HepG2 (cell line): Measurements from ENCODE around the gene SCGB1D2. TPM values are rescaled to one million over a fixed set of nuclear protein-coding genes. Genes with fewer than 3 reads are reported as not detected.
A peak's percentile ranks its signal among the peaks of the same experiment; 100 is the strongest.

ENCODE experiments used
- ATAC-seq: fragments of 200-7000 bp; cut with Tn5 transposase; 3 replicates; pipeline ENCODE4 v1.9.1; 2020; ENCODE audit warnings: mild to moderate bottlenecking, moderate library complexity
- BruUV-seq: library from RNA; stranded (reverse); fragments of 400-500 nt; replicated peaks from 2 replicates; lab custom pipeline; 2021; lab: Mats Ljungman, UMichigan
- CTCF ChIA-PET: fragments of 300-600 bp; formaldehyde crosslinking; extraction: SDS; loops from one replicate; lab custom pipeline; 2021; ENCODE audit warnings: low total read pairs, inconsistent platforms, low intra/inter-chr PET ratio; lab: Yijun Ruan, JAX
- POLR2A ChIA-PET: fragments of 350-600 bp; sonication (Branson Sonifier 250); formaldehyde crosslinking; loops from one replicate; lab custom pipeline; 2020; ENCODE audit warnings: antibody characterized with exemption, inconsistent platforms; lab: Yijun Ruan, JAX
- DNase-seq: peaks from one replicate; pipeline ENCODE4 v3.0.0-alpha.2; 2015; ENCODE audit warnings: low spot score
- FAIRE-seq: peaks from 3 replicates; lab custom pipeline; 2011; peaks lifted over from hg19 to GRCh38; lab: Jason Lieb, UNC
- H2AFZ ChIP-seq: one replicate; pipeline ENCODE4 v1.6.1; 2011; ENCODE audit warnings: low read length, inconsistent platforms
- H3K27ac ChIP-seq: fragments of 300-600 bp; 3 replicates; pipeline ENCODE4 v1.8.0; 2011; ENCODE audit warnings: mixed run types, mild to moderate bottlenecking, mixed read lengths, low read length, inconsistent platforms; ENCODE audit not compliant: insufficient read depth; ENCODE audit errors: extremely low read length
- H3K27me3 ChIP-seq, 2 experiments: fragments of 200-600 bp in 1 of 2; 2 replicates in 1 of 2; 3 replicates in 1 of 2; pipeline versions ENCODE4 v1.6.0 to v1.8.0; 2011; ENCODE audit warnings: low read length in 2 of 2, mild to moderate bottlenecking in 2 of 2, moderate library complexity in 2 of 2, inconsistent platforms in 1 of 2; ENCODE audit not compliant: insufficient read depth in 2 of 2, control insufficient read depth in 1 of 2
- H3K36me3 ChIP-seq, 2 experiments: fragments of 200-600 bp in 1 of 2; replicated peaks in 1 of 2; 2 replicates in 1 of 2; 3 replicates in 1 of 2; pipeline versions ENCODE4 v1.5.1 to v1.8.0; 2011; ENCODE audit warnings: low read length in 2 of 2, inconsistent platforms in 1 of 2; ENCODE audit not compliant: insufficient read depth in 2 of 2, control insufficient read depth in 1 of 2
- H3K4me1 ChIP-seq: 2 replicates; pipeline ENCODE4 v1.5.1; 2012; ENCODE audit warnings: low read length, inconsistent platforms; ENCODE audit not compliant: insufficient read depth
- H3K4me2 ChIP-seq: 2 replicates; pipeline ENCODE4 v1.6.0; 2011; ENCODE audit warnings: low read depth, low read length, inconsistent platforms
- H3K4me3 ChIP-seq, 3 experiments: fragments of 200-600 bp in 1 of 3; sonication (generic), shearing (Covaris generic) in 1 of 3; replicated peaks in 1 of 3; 2 replicates each; pipeline ENCODE4 v1.5.1; 2011 to 2016; ENCODE audit warnings: low read length in 3 of 3, inconsistent platforms in 2 of 3, low read depth in 2 of 3, mild to moderate bottlenecking in 2 of 3, control low read depth in 1 of 3, mixed read lengths in 1 of 3; ENCODE audit not compliant: insufficient read depth in 1 of 3
- H3K79me2 ChIP-seq: one replicate; pipeline ENCODE4 v1.6.1; 2011; ENCODE audit warnings: low read length, inconsistent platforms; ENCODE audit not compliant: insufficient read depth
- H3K9ac ChIP-seq: 2 replicates; pipeline ENCODE4 v1.6.0; 2011; ENCODE audit warnings: mild to moderate bottlenecking, low read depth, low read length, inconsistent platforms; ENCODE audit not compliant: insufficient read depth
- H3K9me3 ChIP-seq: 2 replicates; pipeline ENCODE4 v1.5.1; 2012; ENCODE audit warnings: mild to moderate bottlenecking, low read length
- H4K20me1 ChIP-seq: 2 replicates; pipeline ENCODE4 v1.6.0; 2011; ENCODE audit warnings: inconsistent platforms, mild to moderate bottlenecking, low read length, moderate library complexity; ENCODE audit not compliant: insufficient read depth
- RBM22 ChIP-seq: fragments of 200-400 bp; formaldehyde crosslinking; optimal IDR thresholded peaks from 2 replicates; pipeline ENCODE3; 2017; ENCODE audit warnings: mild to moderate bottlenecking, low read length, moderate library complexity
- ZC3H13 ChIP-seq: sonication (generic); formaldehyde crosslinking; IDR thresholded peaks from 2 replicates; pipeline ENCODE4 v1.8.1; 2023; ENCODE audit warnings: mild to moderate bottlenecking, missing genetic modification reagents, moderate library complexity
- WGBS: methylation state at CpG from one replicate; pipeline ENCODE4 v1.1.6; 2017; ENCODE audit warnings: low lambda C conversion rate; 5-methylcytosine and 5-hydroxymethylcytosine counted together
- in situ Hi-C: cut with HindIII; loops from 2 replicates; pipeline ENCODE4 v1.10.0; 2017; ENCODE audit warnings: low pct_unique_long_range_greater_than_20kb; ENCODE audit not compliant: extremely low pct_ligation_motif_present
- intact Hi-C: fragments of 100-400 bp; cut with micrococcal nuclease; formaldehyde crosslinking; loops from one replicate; pipeline ENCODE4 v1.10.0; 2022; ENCODE audit not compliant: unreplicated experiment
- polyA plus RNA-seq, 8 experiments: library from polyadenylated mRNA; depleted of rRNA in 3 of 8; stranded (reverse) in 7 of 8; unstranded in 1 of 8; fragments of >200 nt; fragmentation: Illumina TruSeq in 4 of 8; extraction: Trizol in 4 of 8; gene quantifications; 2 replicates each; pipeline versions ENCODE4 v1.2.1 to v1.2.3, GENCODE V29; 2011 to 2016; ENCODE audit warnings: low read depth in 4 of 8, missing spikeins in 1 of 8, mixed read lengths in 1 of 8; ENCODE audit not compliant: insufficient read depth in 1 of 8
- total RNA-seq, 5 experiments: library from RNA; depleted of rRNA; stranded (reverse); fragments of >200 nt; fragmentation: Illumina TruSeq; extraction: Trizol; gene quantifications; 2 replicates each; pipeline ENCODE4 v1.2.3, GENCODE V29; 2016; ENCODE audit warnings: low read depth in 1 of 5
- TF ChIP-seq, protein P1 (sequence below): IDR thresholded peaks from 2 replicates; pipeline ENCODE4 v1.6.1; 2016; ENCODE audit warnings: low read depth, control low read depth
- TF ChIP-seq, protein P2 (sequence below): sonication (generic); formaldehyde crosslinking; conservative IDR thresholded peaks from 2 replicates; pipeline ENCODE4 v1.8.0; 2022; ENCODE audit warnings: missing genetic modification reagents
- TF ChIP-seq, protein P3 (sequence below): IDR thresholded peaks from 2 replicates; pipeline ENCODE4 v1.6.1; 2016

The SCGB1D2 gene
- total and polyA plus RNA-seq, 2 of the 13 experiments (the other 11 are each of a cell fraction or from before 2014, with no cell fraction given), result not detected

DNA sequence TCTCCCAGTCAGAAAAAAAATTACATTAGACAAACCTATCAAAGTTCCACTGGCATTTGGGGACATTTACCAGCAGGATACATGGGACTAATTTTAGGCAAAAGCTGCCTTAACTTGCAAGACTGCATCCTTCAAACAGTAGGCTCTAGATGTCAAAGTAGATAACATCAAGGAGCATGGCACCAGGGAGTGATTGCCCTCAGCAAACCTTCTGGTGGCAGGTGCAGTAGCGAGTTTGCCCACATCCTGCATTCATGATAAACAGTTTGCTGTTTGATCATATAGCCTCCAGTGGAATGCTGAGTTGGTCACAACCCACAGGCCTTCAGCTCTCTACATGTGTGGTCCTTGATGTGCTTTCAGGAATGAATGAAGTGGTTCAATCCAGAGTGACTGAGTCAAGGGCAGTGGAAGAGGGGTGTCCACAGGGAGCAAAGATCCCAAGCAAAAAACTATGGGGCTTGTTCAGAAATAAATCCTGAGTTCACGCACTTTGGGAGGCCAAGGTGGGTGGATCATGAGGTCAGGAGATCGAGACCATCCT is 12.0 kb downstream of the SCGB1D2 start:
- Histone ChIP-seq H3K4me1 (peaks cover 25% of the 10 kb centered on the region), H2AFZ (no peak overlapping the region), H3K36me3 (no peaks in the 10 kb centered on the region), H3K9me3 (peaks cover 44% of the 10 kb centered on the region), H3K4me2 (no peak overlapping the region), H3K9ac (no peak overlapping the region), H3K27ac (no peak overlapping the region), H3K4me3 (no peak overlapping the region), H4K20me1 (no peaks in the 10 kb centered on the region), H3K27me3 (no peaks in the 10 kb centered on the region), H3K79me2 (no peaks in the 10 kb centered on the region)
- ATAC-seq (no peak), DNase-seq (no peak), FAIRE-seq (no peak)
- POLR2A ChIA-PET, result no interaction called here
- TF ChIP-seq, protein P1, sequence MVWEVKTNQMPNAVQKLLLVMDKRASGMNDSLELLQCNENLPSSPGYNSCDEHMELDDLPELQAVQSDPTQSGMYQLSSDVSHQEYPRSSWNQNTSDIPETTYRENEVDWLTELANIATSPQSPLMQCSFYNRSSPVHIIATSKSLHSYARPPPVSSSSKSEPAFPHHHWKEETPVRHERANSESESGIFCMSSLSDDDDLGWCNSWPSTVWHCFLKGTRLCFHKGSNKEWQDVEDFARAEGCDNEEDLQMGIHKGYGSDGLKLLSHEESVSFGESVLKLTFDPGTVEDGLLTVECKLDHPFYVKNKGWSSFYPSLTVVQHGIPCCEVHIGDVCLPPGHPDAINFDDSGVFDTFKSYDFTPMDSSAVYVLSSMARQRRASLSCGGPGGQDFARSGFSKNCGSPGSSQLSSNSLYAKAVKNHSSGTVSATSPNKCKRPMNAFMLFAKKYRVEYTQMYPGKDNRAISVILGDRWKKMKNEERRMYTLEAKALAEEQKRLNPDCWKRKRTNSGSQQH (CRISPR knock-in tag), result no peak
- TF ChIP-seq, protein P2, sequence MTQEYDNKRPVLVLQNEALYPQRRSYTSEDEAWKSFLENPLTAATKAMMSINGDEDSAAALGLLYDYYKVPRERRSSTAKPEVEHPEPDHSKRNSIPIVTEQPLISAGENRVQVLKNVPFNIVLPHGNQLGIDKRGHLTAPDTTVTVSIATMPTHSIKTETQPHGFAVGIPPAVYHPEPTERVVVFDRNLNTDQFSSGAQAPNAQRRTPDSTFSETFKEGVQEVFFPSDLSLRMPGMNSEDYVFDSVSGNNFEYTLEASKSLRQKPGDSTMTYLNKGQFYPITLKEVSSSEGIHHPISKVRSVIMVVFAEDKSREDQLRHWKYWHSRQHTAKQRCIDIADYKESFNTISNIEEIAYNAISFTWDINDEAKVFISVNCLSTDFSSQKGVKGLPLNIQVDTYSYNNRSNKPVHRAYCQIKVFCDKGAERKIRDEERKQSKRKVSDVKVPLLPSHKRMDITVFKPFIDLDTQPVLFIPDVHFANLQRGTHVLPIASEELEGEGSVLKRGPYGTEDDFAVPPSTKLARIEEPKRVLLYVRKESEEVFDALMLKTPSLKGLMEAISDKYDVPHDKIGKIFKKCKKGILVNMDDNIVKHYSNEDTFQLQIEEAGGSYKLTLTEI, result no peak
- TF ChIP-seq ZC3H13, result no peak
- in situ Hi-C loops (no loop called here), intact Hi-C loops (no loop called here)
- WGBS, result 40% methylated on average over 3 of the region's 3 CpGs
- BruUV-seq, result no TSS peak
- CTCF ChIA-PET, result no interaction called here

DNA sequence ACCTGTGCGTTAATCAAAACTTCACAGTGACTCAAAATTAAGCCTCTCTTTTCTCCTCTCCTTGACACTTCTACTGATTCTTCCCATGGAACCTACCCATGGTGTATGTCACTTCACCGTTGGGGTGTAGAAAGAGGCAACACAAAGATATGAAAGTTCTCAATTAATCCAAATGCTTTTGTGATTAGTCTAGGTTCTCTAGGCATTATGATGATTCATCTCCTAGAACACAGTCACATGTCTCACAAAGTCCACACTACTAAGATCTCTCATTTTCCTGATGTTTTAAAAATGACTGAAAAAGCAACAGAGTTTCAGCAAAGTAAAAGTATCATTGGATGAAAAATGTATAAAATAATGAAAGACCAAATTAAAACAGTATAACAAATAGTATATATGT is 14.2 kb downstream of the SCGB1D2 start:
- no peaks in the 10 kb centered on the region for H4K20me1 ChIP-seq
- H3K27me3 ChIP-seq, result no peaks in the 10 kb centered on the region

More for the DNA sequence above, 14.2 kb downstream of the SCGB1D2 start:
- Histone ChIP-seq H3K9ac (no peak overlapping the region), H3K27ac (no peak overlapping the region), H3K36me3 (no peaks in the 10 kb centered on the region), H2AFZ (no peak overlapping the region), H3K9me3 (peaks cover 30% of the 10 kb centered on the region), H3K4me3 (no peak overlapping the region), H3K4me1 (peaks cover 47% of the 10 kb centered on the region), H3K4me2 (no peak overlapping the region), H3K79me2 (no peaks in the 10 kb centered on the region)
- no peak for TF ChIP-seq RBM22
- TF ChIP-seq, protein P3, sequence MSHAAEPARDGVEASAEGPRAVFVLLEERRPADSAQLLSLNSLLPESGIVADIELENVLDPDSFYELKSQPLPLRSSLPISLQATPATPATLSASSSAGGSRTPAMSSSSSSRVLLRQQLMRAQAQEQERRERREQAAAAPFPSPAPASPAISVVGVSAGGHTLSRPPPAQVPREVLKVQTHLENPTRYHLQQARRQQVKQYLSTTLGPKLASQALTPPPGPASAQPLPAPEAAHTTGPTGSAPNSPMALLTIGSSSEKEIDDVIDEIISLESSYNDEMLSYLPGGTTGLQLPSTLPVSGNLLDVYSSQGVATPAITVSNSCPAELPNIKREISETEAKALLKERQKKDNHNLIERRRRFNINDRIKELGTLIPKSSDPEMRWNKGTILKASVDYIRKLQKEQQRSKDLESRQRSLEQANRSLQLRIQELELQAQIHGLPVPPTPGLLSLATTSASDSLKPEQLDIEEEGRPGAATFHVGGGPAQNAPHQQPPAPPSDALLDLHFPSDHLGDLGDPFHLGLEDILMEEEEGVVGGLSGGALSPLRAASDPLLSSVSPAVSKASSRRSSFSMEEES (CRISPR knock-in tag), result 0 out of 2 replicates have a peak, but pooled peaks have one; percentile 26
- intact Hi-C loops (no loop called here), in situ Hi-C loops (no loop called here)
- 59% methylated on average over 2 of the region's 2 CpGs for WGBS
- FAIRE-seq, result no peak
- CTCF ChIA-PET, result no interaction called here
- DNase-seq, result no peak
- POLR2A ChIA-PET, result no interaction called here
- no peak for ATAC-seq
- no TSS peak for BruUV-seq
